Stimulated activated CD8-positive, alpha-beta memory T cell treated with anti-CD3 and anti-CD28 coated beads, Interleukin-7, amount 100 ng/mL, for 1 hour (primary cell): ENCODE results near the gene VCL.

ENCODE experiments used
- DNase-seq, 2 donors: peaks; one replicate each; pipeline ENCODE4 v3.0.0-alpha.2; 2020; ENCODE audit warnings: low read depth in 2 of 2

Gene VCL

DNA sequence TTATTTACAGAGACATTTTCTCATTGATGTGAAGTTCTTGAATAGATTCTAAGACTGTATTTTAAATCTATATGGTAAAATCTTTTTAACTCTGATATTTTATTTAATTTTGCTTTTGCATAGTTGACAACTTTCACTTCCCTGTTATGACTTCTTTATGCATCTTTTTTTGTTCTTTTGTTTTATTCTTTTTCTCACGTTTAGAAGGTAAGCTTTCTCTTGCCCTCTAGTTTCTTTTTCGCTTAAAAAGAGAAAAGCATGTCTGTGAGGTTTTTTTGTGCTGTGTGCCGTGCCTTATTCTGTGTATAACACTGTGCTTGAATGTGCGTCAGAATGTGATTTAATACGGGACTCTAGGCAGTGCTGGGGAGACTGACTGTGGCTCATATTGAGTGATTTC, 78.0 kb downstream of the VCL start:
- no peak for DNase-seq

DNA sequence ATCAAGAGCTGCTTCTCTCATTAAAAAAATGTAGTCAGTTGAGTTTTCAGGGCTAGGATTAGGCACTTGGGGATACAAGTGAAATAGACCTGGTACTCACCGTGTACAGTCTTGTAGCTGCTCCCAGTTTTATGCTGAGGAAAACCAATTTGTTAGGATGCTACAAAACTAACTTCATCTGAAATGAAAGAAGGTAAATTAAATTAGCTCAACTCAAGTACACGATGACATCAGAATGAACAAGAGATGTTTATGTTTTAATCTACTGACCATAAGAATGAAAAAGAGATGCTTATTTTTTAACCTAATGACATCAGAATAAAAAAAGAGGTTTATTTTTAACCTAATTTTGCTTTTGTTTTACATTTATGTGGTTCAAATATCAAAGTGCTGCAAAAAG, 79.0 kb downstream of the VCL start:
- DNase-seq = no peak

DNA sequence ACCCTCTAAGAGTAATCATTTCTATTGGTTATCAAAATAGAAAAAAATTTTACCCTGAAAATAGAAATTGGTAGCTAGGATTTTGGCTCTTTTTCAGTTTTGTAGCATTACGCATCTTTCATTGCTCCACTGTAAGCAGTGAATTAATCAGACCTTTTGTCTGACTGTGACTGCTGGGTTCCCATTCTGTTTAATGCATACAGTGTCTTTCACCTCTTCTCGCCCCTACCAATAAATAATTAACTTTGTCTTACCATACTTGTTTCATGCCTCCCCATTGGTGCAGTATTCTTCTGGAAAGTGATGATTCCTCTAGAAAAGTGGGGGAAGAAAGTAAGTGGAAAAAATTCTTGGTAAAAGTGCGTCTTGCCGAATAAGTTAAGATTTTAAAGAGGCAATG, 79.5 kb downstream of the VCL start:
- no peak for DNase-seq

DNA sequence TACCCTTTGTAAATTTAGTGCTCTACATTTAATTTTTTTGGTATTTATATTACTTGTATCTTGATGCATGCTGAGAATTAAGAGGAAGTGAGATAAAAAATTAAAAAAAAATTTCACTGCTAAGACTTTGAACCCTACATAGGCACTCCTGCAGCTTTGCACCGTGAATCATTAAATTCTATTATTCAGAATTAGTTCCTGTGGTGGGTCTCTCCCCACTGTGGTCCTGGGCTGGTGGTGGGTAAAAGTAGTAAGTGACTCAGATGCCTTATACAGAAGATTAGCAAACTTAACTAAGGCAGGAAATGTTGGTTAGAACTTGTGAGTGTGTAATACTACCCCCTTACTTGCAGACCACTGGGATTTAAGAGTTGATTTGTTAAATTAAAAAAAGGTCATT, 80.1 kb downstream of the VCL start:
- DNase-seq = peak in 1 of 2 donors; percentile 6

DNA sequence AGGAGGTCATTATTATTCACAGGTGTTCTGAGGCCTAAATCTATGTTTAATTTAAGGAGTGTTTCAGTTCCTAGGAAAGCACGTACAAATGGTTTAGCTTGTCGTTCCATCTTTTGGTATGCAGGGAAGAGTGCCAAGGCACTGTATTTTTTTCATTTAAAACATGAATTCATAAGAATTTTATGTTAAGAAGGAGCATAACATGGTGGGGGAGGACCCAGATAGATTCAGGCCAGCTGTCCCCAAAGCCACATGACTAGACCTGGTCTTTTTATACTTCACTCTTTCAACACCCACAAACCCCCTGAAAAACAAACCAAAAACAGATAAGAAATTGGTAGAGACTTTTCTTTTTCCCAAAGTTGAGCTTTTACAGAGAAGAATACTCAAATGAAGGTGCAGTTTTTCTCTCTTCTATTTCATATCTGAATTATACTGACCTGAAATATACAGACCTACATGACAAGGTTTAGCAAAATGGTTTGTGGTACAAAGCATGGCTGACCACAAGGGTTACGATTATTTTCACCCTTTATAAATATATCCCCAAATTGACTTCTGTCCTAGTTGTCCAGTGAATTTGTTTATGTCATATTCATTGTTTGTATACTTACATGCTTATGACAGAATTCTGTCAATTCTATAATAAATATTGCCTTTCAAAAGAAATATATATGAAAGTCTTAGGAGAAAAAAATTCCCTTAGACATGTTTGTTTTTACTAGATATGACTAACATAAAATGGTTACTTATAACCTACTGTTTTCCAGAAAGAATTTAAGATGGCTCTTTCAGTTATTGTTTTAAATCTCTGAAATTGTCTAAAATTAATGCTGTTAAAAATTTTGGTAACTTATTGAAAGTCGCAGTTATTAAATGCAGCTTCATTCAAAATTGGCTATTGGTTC, 81.4 kb downstream of the VCL start:
- DNase-seq = no peak

DNA sequence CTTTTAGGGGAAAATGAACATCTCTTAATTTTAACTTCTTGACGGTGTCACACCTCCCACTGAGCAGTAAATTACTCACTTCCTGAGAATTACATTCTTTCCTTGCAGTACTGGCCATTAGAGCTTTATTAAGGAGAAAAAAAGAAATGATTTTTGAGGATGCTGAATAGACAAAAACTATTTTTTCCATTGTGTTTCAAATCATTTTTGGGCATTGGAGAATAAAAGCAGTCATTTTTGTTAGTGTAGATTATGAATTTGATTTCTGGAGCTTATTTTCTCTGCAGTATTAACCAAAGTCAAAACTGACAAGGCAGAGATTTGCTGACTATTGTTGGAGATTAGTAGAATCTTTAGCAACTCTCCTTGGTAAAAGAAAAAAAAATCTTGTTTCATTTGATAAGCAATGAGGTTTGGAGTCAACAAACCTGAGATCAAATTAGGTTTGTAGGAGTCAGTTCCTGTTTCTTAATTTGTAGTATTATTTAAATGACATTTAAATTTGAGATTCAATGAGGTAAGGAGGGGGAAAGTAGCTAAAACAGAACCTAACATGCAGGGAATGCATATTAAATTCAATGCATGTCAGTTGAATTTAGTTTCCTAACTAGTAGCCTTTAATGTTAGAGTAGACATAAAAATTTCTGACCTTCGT, 82.1 kb downstream of the VCL start:
- no peak for DNase-seq

DNA sequence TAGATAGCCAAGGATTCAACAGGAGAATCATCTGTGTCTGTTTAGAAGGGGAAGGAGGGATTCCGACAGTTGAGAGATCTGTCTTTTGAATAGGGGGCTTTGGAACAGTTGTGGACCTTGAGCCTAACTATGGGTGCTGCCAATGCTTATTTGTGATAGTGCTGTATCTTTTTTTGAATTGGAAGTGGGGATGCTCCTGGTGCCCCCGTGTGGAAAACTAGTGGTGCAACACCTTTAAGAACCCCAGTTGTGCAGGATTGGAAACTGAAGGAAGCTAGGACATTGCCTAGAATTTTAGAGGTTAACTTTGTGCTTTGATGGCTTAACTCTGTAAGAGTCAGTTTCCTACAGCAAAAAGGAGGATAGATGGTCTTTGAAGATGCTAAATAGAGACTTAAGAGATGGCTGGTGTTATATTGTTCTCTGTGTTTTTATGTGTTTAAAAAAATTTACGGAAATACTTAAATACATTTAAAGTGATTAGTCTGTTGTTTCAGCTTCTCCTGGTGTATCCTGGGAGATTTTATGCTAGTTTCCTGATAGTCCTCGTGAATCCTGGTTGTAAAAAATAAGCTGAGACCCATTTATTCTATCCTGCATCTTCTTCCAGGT, 83.4 kb downstream of the VCL start:
- DNase-seq = peak in 1 of 2 donors; percentile 21

DNA sequence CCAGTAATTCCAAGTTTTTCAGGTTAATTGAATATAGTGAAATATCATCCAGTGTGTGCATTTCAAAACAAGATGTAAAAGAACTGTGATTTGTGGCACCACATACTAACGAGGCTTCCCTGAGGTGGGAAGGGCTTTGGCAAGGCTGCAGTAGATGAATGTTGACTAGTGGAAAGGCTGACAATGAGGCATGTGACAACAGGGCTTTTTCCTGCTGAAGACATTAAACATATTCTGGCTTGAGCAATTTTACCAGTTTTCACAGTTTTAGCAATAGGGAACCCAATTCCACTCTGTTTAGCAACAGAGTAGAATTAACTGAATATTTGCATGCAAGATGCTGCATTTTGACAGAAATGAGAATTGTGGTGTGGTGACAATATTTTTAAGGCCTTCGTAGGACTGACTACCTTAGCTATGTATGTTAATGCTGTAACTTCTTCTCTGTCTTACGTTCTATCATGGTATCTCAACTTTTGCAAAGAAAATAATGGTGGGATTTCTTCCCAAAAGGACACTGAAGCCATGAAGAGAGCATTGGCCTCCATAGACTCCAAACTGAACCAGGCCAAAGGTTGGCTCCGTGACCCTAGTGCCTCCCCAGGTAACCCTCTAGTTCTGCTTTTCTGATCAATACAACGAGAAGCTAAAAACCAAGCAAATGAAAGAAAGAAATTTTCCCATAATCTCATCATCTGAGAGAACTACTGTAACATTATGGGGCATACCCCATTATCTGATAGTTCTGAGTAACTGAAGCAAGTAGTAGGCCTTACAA, 84.2 kb downstream of the VCL start:
- DNase-seq = no peak

DNA sequence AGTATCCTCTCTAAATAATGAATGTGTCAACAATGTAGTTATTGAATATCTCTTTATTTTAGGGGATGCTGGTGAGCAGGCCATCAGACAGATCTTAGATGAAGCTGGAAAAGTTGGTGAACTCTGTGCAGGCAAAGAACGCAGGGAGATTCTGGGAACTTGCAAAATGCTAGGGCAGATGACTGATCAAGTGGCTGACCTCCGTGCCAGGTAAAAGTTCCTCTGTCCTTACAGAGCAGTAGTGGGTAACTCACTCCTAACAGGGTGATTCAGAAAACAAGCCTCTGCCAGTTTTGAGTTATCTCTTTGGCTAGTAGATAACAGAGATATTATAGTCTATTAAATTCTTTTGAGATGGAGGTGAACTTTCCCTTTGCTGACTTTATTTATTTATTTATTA, 85.4 kb downstream of the VCL start:
- no peak for DNase-seq

DNA sequence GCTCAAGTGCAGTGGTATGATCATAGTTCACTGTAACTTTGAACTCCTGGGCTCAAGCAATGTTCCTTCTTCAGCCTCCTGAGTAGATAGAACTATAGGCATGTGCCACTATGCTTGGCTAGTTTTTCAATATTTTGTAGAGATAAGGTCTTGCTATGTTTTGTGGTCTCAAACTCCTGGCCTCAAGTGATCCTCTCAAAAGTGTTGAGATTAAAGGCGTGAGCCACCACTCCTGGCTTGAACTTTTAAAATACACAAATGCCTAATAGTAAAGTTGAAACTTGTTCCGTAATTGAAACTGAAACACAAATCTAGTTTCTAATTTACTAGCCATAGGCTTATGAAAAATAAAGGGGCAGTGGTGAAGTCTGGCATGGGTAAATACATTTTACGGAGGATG, 87.0 kb downstream of the VCL start:
- no peak for DNase-seq

DNA sequence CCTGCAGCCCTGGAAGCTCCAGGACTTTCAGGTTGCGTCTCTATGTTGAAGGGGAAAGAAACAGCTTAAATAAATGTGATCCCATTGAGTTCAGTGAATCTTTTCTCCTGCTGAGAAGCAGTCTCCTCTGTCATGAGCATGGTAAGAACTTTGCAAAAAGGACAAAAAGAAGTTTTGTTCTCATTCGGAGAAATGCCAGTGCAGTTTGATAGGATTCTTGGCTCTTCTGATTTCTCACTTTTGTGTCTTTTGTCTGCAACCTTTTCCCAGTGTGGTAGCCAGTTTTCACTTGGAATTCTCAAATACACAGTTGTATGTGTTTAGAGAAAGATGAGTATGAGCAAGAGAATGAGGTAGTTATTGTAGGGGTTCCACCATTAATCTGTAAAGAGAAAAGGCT, 88.4 kb downstream of the VCL start:
- DNase-seq = no peak

DNA sequence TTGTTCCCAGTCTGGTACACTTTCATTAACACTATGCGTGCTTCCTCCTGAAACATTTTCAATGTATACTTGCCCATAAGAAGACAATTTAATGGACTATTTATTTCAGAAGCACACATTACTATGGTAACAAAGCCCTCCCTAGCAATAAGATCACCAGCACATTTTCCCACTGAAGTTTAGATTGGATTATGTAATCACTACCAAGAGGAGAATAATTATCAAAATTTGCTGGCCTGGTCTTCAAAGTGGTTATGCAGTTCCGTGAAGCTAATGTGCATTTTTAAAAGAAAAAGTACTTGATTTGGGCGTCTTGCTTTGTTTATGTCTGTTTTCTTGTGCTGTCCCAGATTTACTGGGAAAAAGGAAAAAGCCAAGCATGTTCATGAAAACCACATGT, 90.8 kb downstream of the VCL start:
- no peak for DNase-seq

DNA sequence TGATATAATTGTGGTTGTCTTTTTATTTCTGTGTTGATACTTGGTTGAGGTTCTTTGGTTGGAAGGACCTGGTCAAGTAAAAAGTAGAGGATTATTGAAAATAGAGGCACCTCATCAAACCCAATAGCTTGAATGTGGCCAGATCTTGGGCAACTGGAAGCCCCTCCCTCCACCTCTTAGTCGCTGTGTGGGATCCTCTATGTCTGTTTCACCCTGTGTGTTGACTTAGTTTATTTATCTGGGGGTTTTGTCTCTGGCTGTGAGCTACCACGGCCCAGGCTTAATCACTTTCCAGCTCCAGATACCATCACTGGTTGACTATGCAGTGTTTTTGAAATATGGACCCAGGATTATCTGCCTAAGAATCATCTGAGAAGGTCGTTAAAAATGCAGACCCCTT, 94.5 kb downstream of the VCL start:
- no peak for DNase-seq

DNA sequence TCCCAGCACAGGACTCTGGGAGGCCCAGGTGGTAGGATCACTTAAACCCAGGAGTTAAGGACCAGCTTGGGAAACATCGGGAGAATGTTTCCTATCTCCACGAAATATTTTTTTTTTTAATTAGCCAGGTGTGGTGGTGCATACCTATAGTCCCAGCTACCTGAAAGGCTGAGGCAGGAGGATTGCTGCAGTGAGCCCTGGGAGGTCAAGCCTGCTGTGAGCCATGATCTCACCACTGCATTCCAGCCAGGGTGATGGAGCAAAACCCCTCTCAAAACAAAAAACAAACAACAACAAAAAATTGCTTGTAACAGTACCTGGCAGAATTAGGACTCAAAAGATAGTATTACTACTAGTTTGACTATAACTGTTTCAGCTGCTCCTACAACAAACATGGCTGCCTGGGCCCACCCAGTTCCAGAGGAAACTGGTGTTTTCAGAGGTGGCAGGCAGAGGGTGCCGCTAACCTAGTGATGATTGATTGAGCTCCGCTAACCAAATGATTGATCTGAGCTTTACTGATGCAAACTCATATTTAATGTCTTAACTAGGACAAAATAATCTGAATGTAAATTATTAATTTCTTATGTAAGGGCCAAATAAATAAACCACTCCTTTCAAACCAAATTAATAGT, 95.7 kb downstream of the VCL start:
- DNase-seq = no peak

DNA sequence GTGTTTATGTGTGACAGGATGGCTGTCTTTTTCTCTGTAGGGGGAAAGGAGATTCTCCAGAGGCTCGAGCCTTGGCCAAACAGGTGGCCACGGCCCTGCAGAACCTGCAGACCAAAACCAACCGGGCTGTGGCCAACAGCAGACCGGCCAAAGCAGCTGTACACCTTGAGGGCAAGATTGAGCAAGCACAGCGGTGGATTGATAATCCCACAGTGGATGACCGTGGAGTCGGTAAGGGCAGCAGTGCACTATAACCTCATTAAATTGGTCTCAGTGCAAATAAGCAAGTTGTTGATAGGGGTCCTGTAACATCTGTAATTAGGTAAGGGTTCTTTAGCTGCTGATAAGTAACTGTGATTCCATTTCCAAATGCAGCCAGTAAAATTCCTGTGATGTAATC, 96.3 kb downstream of the VCL start:
- DNase-seq = no peak

DNA sequence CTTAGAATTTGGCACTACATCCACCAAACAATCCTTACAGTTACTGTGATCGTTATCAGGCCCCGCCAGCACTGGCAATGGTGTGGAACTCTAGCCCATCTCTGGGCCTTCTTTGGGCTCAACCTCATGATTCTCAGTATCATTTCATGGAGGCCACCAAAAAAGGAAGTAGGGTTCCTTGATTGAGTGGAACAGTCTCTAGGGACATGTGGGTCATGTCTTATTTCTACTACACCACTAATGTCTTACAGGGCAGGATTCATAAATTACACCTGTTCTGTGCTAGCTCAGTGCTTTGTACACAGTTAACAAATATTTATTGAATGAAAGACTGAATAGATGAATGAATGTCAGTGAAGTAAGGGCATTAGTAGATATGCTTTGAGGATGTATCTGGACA, 98.9 kb downstream of the VCL start:
- DNase-seq = no peak

DNA sequence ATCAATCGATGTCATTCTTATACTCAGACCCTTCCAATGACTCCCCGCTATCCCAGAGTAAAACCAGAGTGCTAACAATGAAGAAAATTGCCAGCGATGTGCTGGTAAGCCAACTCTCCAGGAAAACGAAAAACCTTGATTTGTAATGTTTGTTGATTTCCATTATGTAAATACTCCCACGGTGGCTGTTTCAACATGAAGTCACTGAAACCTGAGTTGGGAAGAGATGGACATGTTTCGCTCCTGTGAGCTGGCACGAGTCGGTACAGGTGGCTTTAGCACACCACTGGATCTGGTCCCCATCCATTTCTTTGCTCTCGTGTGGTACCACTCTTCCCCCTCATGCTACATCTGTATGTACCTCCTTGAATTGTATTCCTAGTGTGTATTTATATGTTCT, 99.9 kb downstream of the VCL start:
- DNase-seq = no peak

DNA sequence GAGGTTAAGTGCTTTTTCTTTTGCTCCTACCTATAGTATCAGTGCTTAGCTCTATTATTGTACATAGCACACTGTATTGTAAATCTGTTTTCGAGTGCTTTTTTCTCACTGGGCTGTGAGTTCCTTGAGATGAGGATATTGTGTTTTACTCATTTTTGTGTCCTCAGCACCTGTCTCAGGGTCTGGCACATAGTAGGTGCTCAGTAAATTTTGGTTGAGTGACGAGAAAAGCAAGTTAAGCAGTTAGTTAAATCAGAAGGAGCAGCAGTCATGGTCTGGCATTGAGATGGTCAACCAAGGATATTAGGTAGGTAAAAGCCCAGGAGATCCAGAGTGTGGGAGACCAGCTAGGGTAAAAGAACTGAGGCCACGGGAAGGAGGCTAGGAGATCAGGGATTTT, 101.5 kb downstream of the VCL start:
- no peak for DNase-seq

DNA sequence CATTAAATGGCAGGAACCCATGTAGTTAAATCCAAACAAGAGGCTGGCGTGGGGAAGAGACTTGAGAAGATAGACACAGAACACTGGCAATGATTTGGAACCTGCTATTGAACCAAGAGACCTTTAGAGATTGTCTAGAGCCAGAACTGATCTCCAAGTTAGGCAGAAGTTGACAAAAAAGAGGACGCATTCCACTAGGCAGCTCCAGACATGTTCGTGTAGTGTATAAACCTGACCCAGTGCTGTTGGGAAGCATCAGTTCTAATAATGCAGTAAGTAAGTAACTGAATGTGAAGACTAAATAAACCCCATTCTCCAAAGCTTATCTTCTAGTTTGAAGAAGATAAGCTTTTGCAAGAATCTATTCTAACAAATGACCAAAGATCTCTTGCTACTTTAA, 101.9 kb downstream of the VCL start:
- DNase-seq = no peak

DNA sequence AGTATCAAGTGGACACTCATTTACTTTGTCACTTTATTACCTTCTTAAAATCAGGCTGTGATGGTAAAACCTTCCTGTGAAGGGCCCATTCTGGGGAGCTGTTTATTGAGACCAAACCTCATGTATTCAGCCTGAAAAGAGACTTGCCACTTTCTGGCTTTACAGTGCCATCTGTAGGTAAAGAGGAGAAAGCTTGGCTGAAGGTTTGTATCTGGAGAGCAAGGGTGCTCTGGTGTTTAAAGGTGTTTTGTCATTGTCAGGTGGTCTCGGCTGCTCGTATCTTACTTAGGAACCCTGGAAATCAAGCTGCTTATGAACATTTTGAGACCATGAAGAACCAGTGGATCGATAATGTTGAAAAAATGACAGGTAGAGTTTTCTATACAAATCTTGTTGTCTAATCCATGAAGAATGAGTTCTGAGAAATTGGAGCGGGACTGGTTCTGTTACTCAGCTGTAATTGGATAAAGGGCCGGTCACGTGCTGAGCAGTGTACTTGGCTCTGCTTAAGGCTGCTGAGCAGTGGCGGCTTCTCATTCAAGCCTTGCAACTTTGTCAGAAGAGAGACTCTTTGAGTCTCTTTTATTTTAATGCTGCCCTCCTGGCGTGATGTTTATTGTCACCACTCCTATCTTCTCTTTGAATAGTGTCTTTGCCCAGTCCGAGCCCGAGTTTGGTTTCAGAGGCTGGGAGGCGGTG, 105.8 kb downstream of the VCL start:
- no peak for DNase-seq

DNA sequence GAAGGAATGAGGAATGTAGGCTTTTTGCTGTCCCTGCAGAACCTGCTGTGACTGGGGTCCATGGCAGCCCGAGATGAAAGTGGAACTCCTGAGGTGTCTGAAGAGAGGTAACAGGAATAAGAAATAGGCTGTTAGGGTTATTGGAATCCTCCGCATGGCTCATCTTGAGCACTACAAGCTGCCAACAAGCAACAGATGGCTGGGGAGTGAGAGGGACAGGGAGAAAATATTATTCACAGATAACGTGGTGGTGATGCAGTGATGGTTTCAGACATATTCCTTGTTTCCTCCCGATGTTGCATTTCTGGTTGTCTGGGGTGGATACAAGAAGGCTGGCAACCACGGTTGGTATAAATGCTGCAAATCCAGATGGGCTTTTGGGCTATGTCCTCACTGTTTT, 106.6 kb downstream of the VCL start:
- no peak for DNase-seq
